ENCODE measurements around the gene PLA1A.
"Not testable (repeated sequence)": the region's sequence is repeated elsewhere in the genome, so short reads cannot be mapped to it uniquely, and the experiment has no call there.

The PLA1A gene, protein sequence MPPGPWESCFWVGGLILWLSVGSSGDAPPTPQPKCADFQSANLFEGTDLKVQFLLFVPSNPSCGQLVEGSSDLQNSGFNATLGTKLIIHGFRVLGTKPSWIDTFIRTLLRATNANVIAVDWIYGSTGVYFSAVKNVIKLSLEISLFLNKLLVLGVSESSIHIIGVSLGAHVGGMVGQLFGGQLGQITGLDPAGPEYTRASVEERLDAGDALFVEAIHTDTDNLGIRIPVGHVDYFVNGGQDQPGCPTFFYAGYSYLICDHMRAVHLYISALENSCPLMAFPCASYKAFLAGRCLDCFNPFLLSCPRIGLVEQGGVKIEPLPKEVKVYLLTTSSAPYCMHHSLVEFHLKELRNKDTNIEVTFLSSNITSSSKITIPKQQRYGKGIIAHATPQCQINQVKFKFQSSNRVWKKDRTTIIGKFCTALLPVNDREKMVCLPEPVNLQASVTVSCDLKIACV

GRCh38 chr3:119597548-119598288 is at the start of gene PLA1A:
PLA1A (plus strand) TSS chr3:119597885; CDS start chr3:119597914, 29 bp downstream.
- DNase-seq, result no peak
- in situ Hi-C loops (cut with MboI; ENCODE audit: low pct_unique_long_range_greater_than_20kb, low sequenced_read_pairs), result no loop called here

DNA sequence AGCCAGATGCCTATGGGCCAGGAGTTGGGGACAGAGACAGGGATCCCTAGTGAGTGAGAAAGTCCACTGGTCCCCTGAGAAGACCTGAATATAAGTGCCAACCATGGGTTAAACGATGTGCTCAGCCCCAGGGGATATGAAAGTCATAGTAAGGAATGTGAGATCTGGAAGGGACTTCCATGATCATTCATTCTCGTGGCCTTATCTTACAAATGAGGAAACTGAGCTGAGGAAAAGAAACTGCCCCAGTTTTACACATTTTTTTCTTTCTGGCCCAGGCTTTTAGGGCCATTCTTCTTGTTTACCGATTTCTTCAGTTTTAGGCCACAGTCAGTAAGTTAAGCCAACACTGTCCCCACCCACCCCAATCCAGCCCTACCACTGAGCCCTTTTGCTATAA is 49.3 kb upstream of the PLA1A start:
- in situ Hi-C loops (cut with MboI; ENCODE audit: low pct_unique_long_range_greater_than_20kb, low sequenced_read_pairs), result no loop called here
- DNase-seq, result no peak

DNA sequence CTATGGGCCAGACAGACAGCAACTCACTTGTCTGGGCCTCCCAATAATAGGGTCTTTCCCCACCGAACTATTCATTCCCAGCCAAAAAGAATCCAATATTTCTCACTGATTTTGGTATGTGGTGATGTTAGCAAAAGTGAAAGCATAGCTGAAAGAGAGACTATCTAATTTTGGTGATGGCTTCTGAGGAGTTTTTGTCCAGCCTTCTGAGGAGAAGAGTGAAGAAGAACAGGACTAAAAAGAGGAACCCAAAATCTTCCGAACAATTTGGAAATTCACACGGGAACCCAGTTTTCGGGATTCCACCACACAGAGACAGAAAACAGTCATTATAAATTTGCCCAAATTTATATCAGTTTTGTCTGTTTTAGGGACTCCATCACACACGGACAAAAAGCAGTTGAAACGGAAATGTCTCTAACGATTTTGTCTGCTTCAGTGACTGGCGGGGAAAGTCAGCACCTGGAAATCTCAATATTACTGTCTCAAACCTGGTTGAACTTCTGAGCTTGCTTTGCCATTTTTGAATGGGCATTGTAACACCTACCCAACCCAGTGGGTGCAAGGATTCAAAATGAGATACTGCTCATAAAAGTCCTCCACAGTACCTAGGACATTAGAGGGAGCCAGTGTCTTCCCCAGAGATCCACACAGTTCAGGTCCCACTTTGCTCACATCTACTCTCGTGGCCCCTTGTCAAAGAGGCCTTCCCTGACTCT is 47.3 kb upstream of the PLA1A start:
- in situ Hi-C loops (cut with MboI; ENCODE audit: low pct_unique_long_range_greater_than_20kb, low sequenced_read_pairs), result no loop called here
- no peak for DNase-seq

- in situ Hi-C loops (cut with MboI; ENCODE audit: low pct_unique_long_range_greater_than_20kb, low sequenced_read_pairs), result no loop called here
- no peak for DNase-seq
Measured at GRCh38 chr3:119551598-119551997, 46.1 kb upstream of the PLA1A start.

GRCh38 chr3:119552928-119553327 is 44.8 kb upstream of the PLA1A start:
- in situ Hi-C loops (cut with MboI; ENCODE audit: low pct_unique_long_range_greater_than_20kb, low sequenced_read_pairs); DNase-seq: not testable (repeated sequence)

DNA sequence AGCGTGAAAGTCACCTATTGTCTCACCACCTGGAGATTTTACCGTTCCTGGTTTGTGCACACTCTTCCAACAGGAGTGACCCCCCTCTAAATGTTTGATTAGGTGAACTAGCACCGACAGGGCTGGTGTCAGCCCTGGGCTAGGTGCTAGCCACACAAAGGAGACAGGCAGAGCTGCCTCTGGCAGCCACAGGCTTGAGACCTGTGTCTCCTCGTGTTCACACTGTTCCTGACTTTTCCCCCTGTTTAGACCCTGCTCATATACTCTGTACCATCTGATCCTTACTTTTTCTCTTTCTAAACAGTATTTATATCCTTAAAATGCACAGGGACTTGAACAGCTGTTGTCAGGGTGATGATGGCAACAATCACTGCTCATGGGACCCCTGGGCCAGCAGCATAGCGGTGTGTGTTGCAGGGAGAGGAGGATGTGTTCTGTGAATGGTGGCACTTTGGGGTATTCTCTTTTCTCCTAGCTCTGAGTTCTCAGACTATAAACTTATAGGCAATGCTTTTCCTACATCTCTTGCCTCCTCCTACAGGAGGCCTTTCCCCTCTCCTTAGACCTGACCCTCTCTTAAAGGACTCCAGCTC is 43.8 kb upstream of the PLA1A start:
- in situ Hi-C loops (cut with MboI; ENCODE audit: low pct_unique_long_range_greater_than_20kb, low sequenced_read_pairs), result no loop called here

GRCh38 chr3:119555309-119555735 is 42.4 kb upstream of the PLA1A start:
- no peak for DNase-seq
- in situ Hi-C loops (cut with MboI; ENCODE audit: low pct_unique_long_range_greater_than_20kb, low sequenced_read_pairs), result no loop called here

More for the DNA sequence above, 43.8 kb upstream of the PLA1A start:
- DNase-seq, result no peak

GRCh38 chr3:119555929-119556328 is 41.8 kb upstream of the PLA1A start:
- DNase-seq, result no peak
- in situ Hi-C loops (cut with MboI; ENCODE audit: low pct_unique_long_range_greater_than_20kb, low sequenced_read_pairs), result no loop called here

GRCh38 chr3:119557192-119557876 is 40.4 kb upstream of the PLA1A start:
- no peak for DNase-seq
- in situ Hi-C loops (cut with MboI; ENCODE audit: low pct_unique_long_range_greater_than_20kb, low sequenced_read_pairs), result no loop called here

DNA sequence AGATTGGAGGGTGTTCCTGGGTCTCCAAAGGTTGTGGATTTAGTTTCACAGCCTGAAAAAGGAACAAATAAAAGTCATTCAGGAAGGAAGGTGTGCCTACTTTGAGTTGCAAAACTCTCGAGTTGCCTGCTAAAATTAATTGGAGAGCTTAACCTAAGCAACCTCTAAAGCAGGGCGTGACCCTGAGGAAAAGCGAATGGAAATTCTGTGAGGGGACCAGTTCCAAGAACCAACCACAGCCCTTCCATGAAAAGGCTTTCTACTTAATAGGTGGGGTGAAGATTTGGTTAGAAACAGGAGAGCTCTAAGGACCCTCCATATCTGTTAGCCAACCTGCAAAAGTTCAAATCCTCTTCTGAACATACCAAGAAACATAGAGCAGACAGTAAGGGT is 39.8 kb upstream of the PLA1A start:
- peak; percentile 56 for DNase-seq
- in situ Hi-C loops (cut with MboI; ENCODE audit: low pct_unique_long_range_greater_than_20kb, low sequenced_read_pairs), result no loop called here

- in situ Hi-C loops (cut with MboI; ENCODE audit: low pct_unique_long_range_greater_than_20kb, low sequenced_read_pairs), result no loop called here
- DNase-seq, result no peak
Measured at GRCh38 chr3:119558626-119559317, 38.9 kb upstream of the PLA1A start.

GRCh38 chr3:119559441-119559963 is 38.2 kb upstream of the PLA1A start, which contains the start of gene CD80:
CD80 (minus strand) TSS chr3:119559614; CDS start chr3:119557728, 1,886 bp downstream.
- DNase-seq, result peak; percentile 86
- in situ Hi-C loops (cut with MboI; ENCODE audit: low pct_unique_long_range_greater_than_20kb, low sequenced_read_pairs), result no loop called here

GRCh38 chr3:119560160-119560559 is 37.5 kb upstream of the PLA1A start:
- in situ Hi-C loops (cut with MboI; ENCODE audit: low pct_unique_long_range_greater_than_20kb, low sequenced_read_pairs), result no loop called here
- no peak for DNase-seq

- in situ Hi-C loops (cut with MboI; ENCODE audit: low pct_unique_long_range_greater_than_20kb, low sequenced_read_pairs), result no loop called here
- peak; percentile 51 for DNase-seq
Measured at GRCh38 chr3:119562307-119562961, 35.3 kb upstream of the PLA1A start.

GRCh38 chr3:119563334-119563733 is 34.4 kb upstream of the PLA1A start:
- in situ Hi-C loops (cut with MboI; ENCODE audit: low pct_unique_long_range_greater_than_20kb, low sequenced_read_pairs); DNase-seq: not testable (repeated sequence)

GRCh38 chr3:119569156-119569555 is 28.5 kb upstream of the PLA1A start:
- in situ Hi-C loops (cut with MboI; ENCODE audit: low pct_unique_long_range_greater_than_20kb, low sequenced_read_pairs), result no loop called here

GRCh38 chr3:119570229-119570628 is 27.5 kb upstream of the PLA1A start:
- in situ Hi-C loops (cut with MboI; ENCODE audit: low pct_unique_long_range_greater_than_20kb, low sequenced_read_pairs), result no loop called here
- DNase-seq, result peak; percentile 72

More at GRCh38 chr3:119569156-119569555, 28.5 kb upstream of the PLA1A start:
- no peak for DNase-seq
